Stimulated activated CD8-positive, alpha-beta memory T cell treated with anti-CD3 and anti-CD28 coated beads, Interleukin-15, amount 100 ng/mL, for 48 hours (primary cell): ENCODE data around the gene GRM5.
"Not testable (repeated sequence)": the region's sequence is repeated elsewhere in the genome, so short reads cannot be mapped to it uniquely, and the experiment has no call there.

Source experiments
- DNase-seq, 2 donors: peaks; one replicate each; pipeline ENCODE4 v3.0.0-alpha.2; 2020; ENCODE audit warnings: low read depth in 2 of 2

Gene GRM5

DNA sequence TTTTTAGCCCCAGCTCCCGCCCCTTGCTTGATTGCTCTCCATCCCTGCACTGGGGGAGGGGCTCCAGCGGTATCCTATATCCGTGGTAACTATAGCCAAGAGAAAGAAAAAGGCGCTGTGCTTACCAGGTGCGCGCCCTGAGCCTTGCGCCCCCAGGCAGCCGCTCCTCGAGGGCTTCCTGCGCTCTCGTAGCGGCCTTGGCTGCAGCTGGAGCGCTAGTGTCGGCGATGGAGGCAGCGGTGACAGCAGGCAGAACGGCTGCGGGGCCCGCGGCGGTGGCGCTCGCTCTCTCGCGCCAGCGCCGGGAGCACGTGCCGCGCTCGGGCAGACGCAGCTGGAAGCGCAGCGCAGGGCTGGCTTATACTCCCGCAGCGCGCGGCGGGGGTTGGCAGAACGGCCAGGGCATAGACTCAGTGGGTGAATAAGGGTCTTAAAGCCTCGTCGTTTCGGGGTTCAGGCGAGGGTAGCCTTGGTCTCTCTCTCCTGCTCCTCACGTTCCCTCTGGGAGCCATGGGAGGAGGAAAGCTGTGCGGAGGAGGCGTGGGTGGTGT, at the start of gene GRM5:
GRM5 (minus strand) TSS at position 332 of the 551 bp plus-strand sequence. CDS start 18,110 bp downstream, outside the sequence.
- DNase-seq: not testable (repeated sequence)

DNA sequence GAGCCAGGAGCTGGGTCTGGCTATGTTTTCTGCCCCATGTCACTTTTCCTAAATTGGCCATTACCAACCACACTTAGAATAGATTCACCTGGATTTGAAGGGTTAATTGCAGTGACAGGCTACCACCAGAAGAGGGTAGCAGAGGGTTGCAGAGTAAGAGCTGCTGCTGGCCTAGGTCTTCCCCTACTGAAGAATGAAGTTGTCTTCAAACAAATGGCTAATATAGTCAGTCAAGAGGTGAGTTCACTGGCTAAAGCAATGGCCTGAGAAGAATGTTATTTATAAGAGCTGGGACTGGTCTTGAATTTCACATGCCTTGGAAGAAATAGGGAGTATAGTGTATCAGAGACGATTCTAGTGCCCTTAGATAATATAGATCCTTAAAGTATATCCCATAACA, 32.2 kb upstream of the GRM5 start:
- DNase-seq: not testable (repeated sequence)

DNA sequence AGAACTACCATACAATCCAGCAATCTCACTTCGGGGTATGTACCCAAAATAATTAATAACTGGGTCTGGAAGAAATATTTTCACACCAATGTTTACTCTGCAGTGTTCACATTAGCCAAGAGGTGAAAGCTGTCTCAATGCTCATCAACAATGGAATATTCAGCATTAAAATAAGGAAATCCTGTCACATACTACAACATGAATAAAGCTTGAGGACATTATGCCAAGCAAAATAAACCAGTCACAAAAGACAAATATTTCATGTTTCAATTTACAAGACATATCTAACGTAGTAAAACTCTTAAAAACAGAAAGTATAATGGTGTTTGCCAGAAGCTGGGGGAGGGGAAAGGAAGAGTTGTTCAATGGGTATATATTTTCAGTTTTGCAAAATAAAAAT, 28.0 kb upstream of the GRM5 start:
- DNase-seq: not testable (repeated sequence)

DNA sequence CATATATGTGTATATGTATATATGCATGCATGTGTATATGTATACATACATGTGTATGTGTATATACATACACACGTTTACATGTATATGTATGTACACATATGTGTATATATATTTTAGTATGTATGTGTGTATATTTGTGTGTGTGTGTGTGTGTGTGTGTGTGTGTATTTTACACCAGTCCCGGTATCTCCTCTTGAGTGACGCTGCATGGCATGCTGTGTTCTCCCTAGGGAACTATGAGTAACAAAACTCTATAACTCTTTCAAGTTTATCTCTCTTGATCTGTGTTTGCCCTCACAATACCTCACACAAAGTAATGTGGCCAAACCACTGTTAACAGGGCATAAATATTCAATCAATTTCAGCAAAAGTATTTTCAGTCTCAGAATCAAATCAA, 19.2 kb upstream of the GRM5 start:
- DNase-seq: not testable (repeated sequence)

GRCh38 chr11:89070911-89071310, 5.1 kb upstream of the GRM5 start:
- not testable (repeated sequence) for DNase-seq

- DNase-seq: no peak
Measured at GRCh38 chr11:89067264-89067663, 1.5 kb upstream of the GRM5 start.

DNA sequence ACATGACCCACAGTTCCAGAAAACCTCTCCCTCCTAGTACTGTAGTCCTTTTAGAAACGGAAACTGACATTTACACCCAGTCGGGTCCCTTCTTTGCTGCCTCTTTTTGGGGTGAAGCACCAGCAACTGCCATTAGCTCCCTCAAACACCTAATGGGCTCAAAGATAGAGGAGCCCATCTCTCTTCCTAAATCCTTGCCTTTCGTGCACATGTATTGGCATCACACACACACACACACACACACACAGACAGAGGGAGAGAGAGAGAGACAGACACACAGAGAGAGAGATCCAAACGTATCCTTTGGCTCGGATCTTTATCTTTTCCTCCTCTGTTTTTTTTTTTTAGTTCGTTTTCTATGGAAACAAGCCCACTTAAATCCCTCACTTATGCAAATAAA, 716 bp downstream of the GRM5 start:
- no peak for DNase-seq

DNA sequence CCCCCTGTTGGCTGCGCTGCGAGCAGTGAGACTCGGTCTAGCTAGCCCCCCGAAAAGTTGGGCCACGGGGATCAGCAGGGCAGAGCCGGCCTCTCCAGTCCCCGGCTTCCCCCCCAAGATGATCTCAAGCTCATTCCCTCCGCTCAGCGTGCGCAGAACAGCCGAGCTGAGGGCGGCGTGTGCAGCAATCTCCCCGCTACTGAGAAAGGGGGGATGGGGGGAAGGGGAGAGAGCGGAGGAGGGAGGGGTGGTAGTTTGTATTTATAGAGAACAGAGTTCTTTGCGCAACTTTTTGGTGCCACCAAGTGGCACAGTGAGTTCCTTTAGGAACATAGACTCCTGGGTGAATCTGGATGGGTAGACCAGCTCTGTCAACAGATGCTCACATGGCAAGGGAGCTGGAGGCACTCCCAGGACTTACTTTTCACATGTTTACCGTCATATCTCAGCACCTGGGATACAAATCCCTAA, 2.3 kb downstream of the GRM5 start:
- DNase-seq: not testable (repeated sequence)

DNA sequence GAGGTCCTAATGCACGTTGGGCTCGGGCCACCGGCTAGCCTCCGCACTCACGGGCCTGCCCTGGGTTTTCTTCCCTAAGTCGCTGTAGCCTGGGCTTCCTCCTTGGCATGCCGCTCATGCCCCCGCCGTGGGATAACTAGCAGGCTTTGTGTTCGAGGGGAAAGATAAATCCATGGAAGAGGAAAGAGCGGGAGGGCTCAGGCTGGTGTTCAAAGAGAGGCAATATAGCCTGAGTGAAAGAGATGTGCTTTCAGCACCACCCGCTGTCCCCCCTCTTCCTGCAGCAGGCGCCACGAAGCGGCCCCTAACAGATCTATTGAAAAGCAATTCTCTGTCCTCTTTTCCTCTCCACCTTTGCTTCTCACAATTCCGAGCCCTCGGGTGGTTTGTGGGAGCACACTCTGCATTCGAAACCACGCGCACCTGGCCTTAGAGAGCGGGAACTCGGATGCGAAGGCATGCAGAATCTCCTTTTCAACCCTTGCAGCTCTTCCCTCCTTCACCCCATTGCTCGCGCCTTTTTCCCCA, 2.9 kb downstream of the GRM5 start:
- not testable (repeated sequence) for DNase-seq

GRCh38 chr11:89061839-89062238, 3.9 kb downstream of the GRM5 start:
- not testable (repeated sequence) for DNase-seq

DNA sequence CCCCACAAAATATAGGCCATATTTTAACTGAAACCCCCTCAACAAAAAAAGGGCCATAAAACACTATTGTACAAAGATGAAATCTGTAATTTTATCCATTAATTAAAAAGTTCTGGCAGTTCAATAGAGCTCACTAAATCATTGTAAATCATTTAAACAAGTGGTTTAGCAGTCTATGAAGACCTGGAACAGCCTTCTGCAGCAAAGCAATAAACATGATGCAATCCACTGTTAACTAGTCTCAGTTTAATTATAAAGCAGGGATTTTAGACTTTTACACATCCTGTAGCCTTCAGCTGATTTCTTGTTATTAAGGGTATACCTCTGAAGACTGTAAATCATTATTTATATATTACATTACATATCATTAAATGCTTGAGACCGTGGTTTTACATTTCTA, 8.4 kb downstream of the GRM5 start:
- DNase-seq: not testable (repeated sequence)

- no peak for DNase-seq
Measured at GRCh38 chr11:89052220-89052619, 13.6 kb downstream of the GRM5 start.

DNA sequence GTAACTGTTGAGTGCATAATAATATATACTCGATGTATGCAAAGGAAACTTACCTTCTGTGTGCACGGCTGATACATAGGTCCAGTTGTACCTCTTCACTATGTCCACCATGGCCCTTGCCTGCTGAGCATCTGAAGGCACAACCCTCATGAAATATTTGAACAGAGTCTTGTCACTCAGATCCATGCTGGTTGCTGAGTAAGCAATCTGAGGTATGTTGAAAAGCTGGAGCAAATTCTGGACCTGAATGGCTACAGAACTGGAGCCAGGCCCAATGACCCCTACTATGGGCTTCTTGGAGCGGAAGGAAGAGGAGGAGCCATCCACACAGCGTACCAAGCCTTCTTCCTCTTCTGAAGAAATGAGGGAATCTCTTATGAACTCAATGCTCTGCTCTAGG, 18.6 kb downstream of the GRM5 start:
- not testable (repeated sequence) for DNase-seq

- not testable (repeated sequence) for DNase-seq
Measured at GRCh38 chr11:89043861-89044588, 21.8 kb downstream of the GRM5 start.

GRCh38 chr11:89029671-89030070, 36.1 kb downstream of the GRM5 start:
- not testable (repeated sequence) for DNase-seq

- DNase-seq: no peak
Measured at GRCh38 chr11:89021339-89021738, 44.4 kb downstream of the GRM5 start.

DNA sequence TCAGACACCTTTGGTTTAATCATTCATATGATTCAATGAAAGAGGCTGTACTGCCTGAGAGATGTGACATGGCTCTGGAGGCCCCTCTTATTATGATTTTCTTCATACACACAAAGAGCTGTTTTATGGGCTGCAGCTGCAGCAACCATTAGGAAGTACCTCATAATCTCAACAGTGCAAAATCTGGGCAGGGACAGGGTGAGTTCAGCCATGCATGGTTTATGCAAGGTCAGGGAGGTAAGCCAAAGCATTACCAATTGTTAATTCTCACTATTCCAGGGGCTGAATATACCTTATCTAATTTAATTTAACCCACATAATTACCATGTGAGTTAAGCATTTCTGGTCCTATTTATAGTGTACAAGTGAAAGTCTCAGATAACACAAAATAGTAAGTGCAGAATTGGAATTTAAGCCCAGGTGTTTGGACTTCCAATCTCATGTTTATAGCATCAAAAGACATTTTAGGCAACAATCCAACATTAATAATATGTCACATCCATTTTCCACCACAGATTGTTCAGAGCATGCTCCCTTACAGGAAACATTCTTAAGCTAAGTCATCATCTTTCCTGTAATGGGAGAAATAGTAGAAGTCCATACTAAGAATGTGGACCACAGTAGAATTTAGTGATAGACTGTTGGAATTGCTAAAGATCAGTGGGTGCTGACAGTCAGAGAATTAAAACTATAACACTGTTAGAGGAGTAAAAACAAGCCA, 45.8 kb downstream of the GRM5 start:
- DNase-seq: not testable (repeated sequence)

GRCh38 chr11:89016214-89016613, 49.6 kb downstream of the GRM5 start:
- DNase-seq: no peak

GRCh38 chr11:89015614-89016013, 50.2 kb downstream of the GRM5 start:
- no peak for DNase-seq

- DNase-seq: not testable (repeated sequence)
Measured at GRCh38 chr11:89000852-89001251, 64.9 kb downstream of the GRM5 start.

- DNase-seq: no peak
Measured at GRCh38 chr11:88979641-88980040, 86.1 kb downstream of the GRM5 start.

DNA sequence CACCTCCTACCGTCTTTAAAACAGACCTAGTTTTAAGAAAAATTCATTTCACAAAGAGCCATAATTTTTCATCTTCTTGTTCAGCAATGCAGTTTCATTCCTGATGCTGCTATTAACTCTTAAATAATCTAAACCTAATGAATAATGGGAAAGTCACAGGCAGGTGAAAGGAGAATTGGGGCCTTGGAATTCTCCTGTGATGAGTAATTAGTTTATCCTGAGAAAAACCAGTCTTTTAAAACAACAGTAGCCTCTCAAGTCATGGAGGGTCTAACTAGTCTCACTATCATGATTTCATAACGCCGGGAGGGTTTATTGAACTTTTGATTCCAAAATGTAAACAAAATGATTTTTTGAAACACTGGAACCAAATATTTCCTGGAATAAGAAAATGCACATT, 86.8 kb downstream of the GRM5 start:
- not testable (repeated sequence) for DNase-seq
